BJ (cell line): ENCODE measurements around the gene THAP8. TPM values are rescaled to one million over a fixed set of nuclear protein-coding genes. Genes with fewer than 3 reads are reported as not detected.

ENCODE experiments used
- CTCF ChIA-PET: fragments of 350-600 bp; formaldehyde crosslinking; extraction: SDS; loops from one replicate; lab custom pipeline; 2021; ENCODE audit warnings: antibody characterized with exemption, inconsistent platforms; lab: Yijun Ruan, JAX
- POLR2A ChIA-PET: fragments of 300-600 bp; sonication (Branson Sonifier 250); formaldehyde crosslinking; extraction: SDS; loops from one replicate; lab custom pipeline; 2021; ENCODE audit warnings: antibody characterized with exemption; lab: Charles Lee
- DNase-seq: peaks from one replicate; pipeline ENCODE4 v3.0.0-alpha.2; 2011; ENCODE audit warnings: low read depth
- H3K27me3 ChIP-seq: 2 replicates; pipeline ENCODE4 v1.6.0; 2011; ENCODE audit warnings: low read length; ENCODE audit not compliant: control insufficient read depth, insufficient read depth
- H3K36me3 ChIP-seq: 2 replicates; pipeline ENCODE4 v1.5.1; 2011; ENCODE audit warnings: low read length; ENCODE audit not compliant: control insufficient read depth, insufficient read depth
- H3K4me3 ChIP-seq: 2 replicates; pipeline ENCODE4 v1.5.1; 2011; ENCODE audit warnings: low read depth, mild to moderate bottlenecking, control low read depth, low read length
- CTCF ChIP-seq: IDR thresholded peaks from 2 replicates; pipeline ENCODE4 v1.5.1; 2011; ENCODE audit warnings: low read depth, mild to moderate bottlenecking, control low read depth, inconsistent platforms, low read length, moderate library complexity; ENCODE audit not compliant: insufficient read depth
- polyA plus RNA-seq: library from polyadenylated mRNA; depleted of rRNA; stranded (reverse); fragments of >200 nt; gene quantifications from 2 replicates; pipeline ENCODE4 v1.2.3, GENCODE V29; 2011; rRNA removed

Gene THAP8
- polyA plus RNA-seq, 1 experiment = 11.0 TPM

GRCh38 chr19:35986664-35987570, 67.2 kb downstream of the THAP8 start:
- POLR2A ChIA-PET = no interaction called here

GRCh38 chr19:35986111-35986510, 68.0 kb downstream of the THAP8 start:
- TF ChIP-seq CTCF = no peak
- H3K4me3 ChIP-seq = no peak overlapping the region
- ChIA-PET POLR2A (no interaction called here), CTCF (interaction anchor here (1.2 kb wide), 1 partner anchor 27 kb away, joined by 3 read pairs; no protein-coding TSS in a partner anchor)
- H3K36me3 ChIP-seq = no peaks in the 10 kb centered on the region
- no peak for DNase-seq
- H3K27me3 ChIP-seq = peaks cover 6% of the 10 kb centered on the region

More at GRCh38 chr19:35986664-35987570, 67.2 kb downstream of the THAP8 start:
- no peak for DNase-seq
- H3K36me3 ChIP-seq = no peaks in the 10 kb centered on the region
- TF ChIP-seq CTCF = no peak
- peaks cover 6% of the 10 kb centered on the region for H3K27me3 ChIP-seq
- CTCF ChIA-PET = interaction anchor here (1.2 kb wide), 1 partner anchor 28 kb away, joined by 3 read pairs; no protein-coding TSS in a partner anchor
- peak overlapping the region; percentile 30 for H3K4me3 ChIP-seq

Other genes with a start within 250 kb of the THAP8 start
- gene PRODH2, start 241.4 kb downstream of the THAP8 start, polyA plus RNA-seq = not detected in 2 replicates
- gene NPHS1, start 201.8 kb downstream of the THAP8 start, polyA plus RNA-seq = not detected in 2 replicates
- 0.05 TPM in 1 of 2 replicates, not detected in the other for gene KIRREL2, start 197.4 kb downstream of the THAP8 start, polyA plus RNA-seq
- 6.6 and 11.4 TPM in 2 replicates for gene APLP1, start 185.7 kb downstream of the THAP8 start, polyA plus RNA-seq
- 2.9 and 4.9 TPM in 2 replicates for gene NFKBID, start 153.7 kb downstream of the THAP8 start, polyA plus RNA-seq
- 0.74 and 1.2 TPM in 2 replicates for gene HCST, start 151.8 kb downstream of the THAP8 start, polyA plus RNA-seq
- gene TYROBP, start 146.0 kb downstream of the THAP8 start, polyA plus RNA-seq = not detected in 2 replicates
- gene LRFN3, start 117.9 kb downstream of the THAP8 start, polyA plus RNA-seq = 0.83 and 1.8 TPM in 2 replicates
- gene SDHAF1, start 59.1 kb downstream of the THAP8 start, polyA plus RNA-seq = 12.0 and 14.5 TPM in 2 replicates
- 0.16 and 0.20 TPM in 2 replicates for gene SYNE4, start 45.5 kb downstream of the THAP8 start, polyA plus RNA-seq
- gene ALKBH6, start 40.1 kb downstream of the THAP8 start, polyA plus RNA-seq = 17.5 and 19.5 TPM in 2 replicates
- 14.7 and 23.9 TPM in 2 replicates for gene CLIP3, start 21.4 kb downstream of the THAP8 start, polyA plus RNA-seq
- gene WDR62, start 612 bp upstream of the THAP8 start, polyA plus RNA-seq = 2.1 and 5.3 TPM in 2 replicates
- not detected in 2 replicates for gene OVOL3, start 56.9 kb upstream of the THAP8 start, polyA plus RNA-seq
- gene POLR2I, start 60.6 kb upstream of the THAP8 start, polyA plus RNA-seq = 67.1 and 94.0 TPM in 2 replicates
- gene TBCB, start 61.2 kb upstream of the THAP8 start, polyA plus RNA-seq = 226 and 251 TPM in 2 replicates
- 929 and 1,299 TPM in 2 replicates for gene CAPNS1, start 85.8 kb upstream of the THAP8 start, polyA plus RNA-seq
- 193 and 569 TPM in 2 replicates for gene COX7A1, start 98.2 kb upstream of the THAP8 start, polyA plus RNA-seq
- gene ZNF565, start 160.4 kb upstream of the THAP8 start, polyA plus RNA-seq = 2.2 and 2.7 TPM in 2 replicates
- 24.3 and 54.1 TPM in 2 replicates for gene ZNF146, start 160.8 kb upstream of the THAP8 start, polyA plus RNA-seq